Measurements from ENCODE around the gene UBE2J2. TPM values are rescaled to one million over a fixed set of nuclear protein-coding genes. Genes with fewer than 3 reads are reported as not detected.

UBE2J2 gene
- total RNA-seq, 3 donors from 2014 or later (not counting 1 experiment from before 2014, with no cell fraction given) = 66.0 to 84.2 (median 78.1) TPM

- 88% methylated on average over 19 of the region's 19 CpGs for WGBS (ENCODE audit: insufficient coverage)
- Mint-ChIP-seq H3K9me3 (no peaks in the 10 kb centered on the region), H3K4me1 (peaks cover 21 to 38% of the 10 kb centered on the region in 2 donors), H3K27ac (peak overlapping the region; percentile 87 to 93), H3K36me3 (no peaks in the 10 kb centered on the region), H3K4me3 (peak overlapping the region; percentile 75), H3K27me3 (ENCODE audit: low read depth in 2 of 2) (no peaks in the 10 kb centered on the region)
- peaks cover 68% of the 10 kb centered on the region for H3K4me1 ChIP-seq (ENCODE audit: control insufficient read depth, insufficient read depth, low read length)
- DNase-seq (peak in 1 of 2 donors; percentile 23), ATAC-seq (no peak)
- no peaks in the 10 kb centered on the region for H3K36me3 ChIP-seq (ENCODE audit: control insufficient read depth, insufficient read depth, low read length)
- H3K27me3 ChIP-seq (ENCODE audit: control insufficient read depth, insufficient read depth, low read length) = no peaks in the 10 kb centered on the region
- no peaks in the 10 kb centered on the region for H3K9me3 ChIP-seq (ENCODE audit: control insufficient read depth, insufficient read depth, low read length)
- H3K4me3 ChIP-seq (ENCODE audit: low read length) = peak overlapping the region; percentile 41
- H3K27ac ChIP-seq (ENCODE audit: low read length) = peak overlapping the region; percentile 49
- intact Hi-C loops (cut with micrococcal nuclease) = loop anchor here (5.0 kb wide), 1 partner anchor 33 kb away; the partner anchor contains the start of gene TTLL10
- no peak for TF ChIP-seq CTCF (IDR thresholded peaks at IDR 0.05)
Measured at GRCh38 chr1:1204998-1205768, 68.5 kb downstream of the UBE2J2 start.

DNA sequence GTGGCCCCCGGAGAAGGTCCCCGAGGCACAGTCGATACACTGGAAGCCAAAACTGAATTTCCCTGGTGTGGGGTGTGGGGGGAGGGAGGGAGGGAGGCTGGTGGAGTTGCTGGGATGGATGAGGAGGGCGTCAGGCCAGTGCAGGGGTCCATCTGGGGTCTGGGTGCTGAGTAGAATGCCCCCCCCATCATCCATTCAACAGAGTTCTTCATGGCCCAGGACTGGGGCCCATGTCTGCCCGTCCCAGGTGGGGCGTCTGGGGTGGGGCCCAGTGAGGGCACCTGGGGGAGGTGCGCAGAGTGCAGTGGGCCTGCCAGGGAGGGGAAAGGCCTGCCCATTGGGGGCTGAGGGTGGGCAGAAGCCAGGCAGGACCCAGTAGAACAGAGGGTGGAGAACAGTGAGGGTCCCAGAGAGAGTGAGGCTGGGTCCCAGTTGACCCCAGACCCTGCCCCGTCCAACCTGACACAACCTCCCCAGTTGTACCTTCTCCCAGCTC is 69.2 kb downstream of the UBE2J2 start:
- H3K4me1 Mint-ChIP-seq = peaks cover 21 to 45% of the 10 kb centered on the region in 2 donors
- H3K4me1 ChIP-seq (ENCODE audit: control insufficient read depth, insufficient read depth, low read length) = peaks cover 68% of the 10 kb centered on the region

More for the DNA sequence above, 69.2 kb downstream of the UBE2J2 start:
- Mint-ChIP-seq H3K36me3 (no peaks in the 10 kb centered on the region), H3K27ac (peak overlapping the region; percentile 87 to 93), H3K4me3 (no peak overlapping the region), H3K27me3 (ENCODE audit: low read depth in 2 of 2) (no peaks in the 10 kb centered on the region), H3K9me3 (no peaks in the 10 kb centered on the region)
- H3K9me3 ChIP-seq (ENCODE audit: control insufficient read depth, insufficient read depth, low read length) = no peaks in the 10 kb centered on the region
- H3K27ac ChIP-seq (ENCODE audit: low read length) = no peak overlapping the region
- no peak overlapping the region for H3K4me3 ChIP-seq (ENCODE audit: low read length)
- no peak for TF ChIP-seq CTCF (IDR thresholded peaks at IDR 0.05)
- WGBS (ENCODE audit: insufficient coverage) = 98% methylated on average over 7 of the region's 8 CpGs
- H3K36me3 ChIP-seq (ENCODE audit: control insufficient read depth, insufficient read depth, low read length) = no peaks in the 10 kb centered on the region
- intact Hi-C loops (cut with micrococcal nuclease) = no loop called here
- no peaks in the 10 kb centered on the region for H3K27me3 ChIP-seq (ENCODE audit: control insufficient read depth, insufficient read depth, low read length)
- no peak for DNase-seq
- no peak for ATAC-seq

Other genes with a start within 250 kb of the UBE2J2 start
- not detected for gene RNF223, start 199.5 kb downstream of the UBE2J2 start, total RNA-seq
- gene C1orf159, start 157.8 kb downstream of the UBE2J2 start, total RNA-seq = 10 to 100 TPM; 19.6 to 25.1 (median 21.5) TPM
- 1 to 10 TPM in 2 of 3 donors, under 1 TPM in 1; 0.23 to 1.7 (median 1.7) TPM for gene TTLL10, start 100.0 kb downstream of the UBE2J2 start, total RNA-seq
- gene TNFRSF18, start 67.3 kb downstream of the UBE2J2 start, total RNA-seq = 10 to 100 TPM; 40.3 to 81.9 (median 54.7) TPM
- gene TNFRSF4, start 59.7 kb downstream of the UBE2J2 start, total RNA-seq = 10 to 100 TPM; 14.3 to 26.5 (median 15.7) TPM
- 100 to 1,000 TPM; 176 to 211 (median 184) TPM for gene SDF4, start 41.9 kb downstream of the UBE2J2 start, total RNA-seq
- 10 to 100 TPM; 13.7 to 16.5 (median 16.3) TPM for gene B3GALT6, start 41.6 kb downstream of the UBE2J2 start, total RNA-seq
- 1 to 10 TPM; 2.6 to 4.1 (median 4.1) TPM for gene C1QTNF12, start 27.1 kb downstream of the UBE2J2 start, total RNA-seq
- 10 to 100 TPM in 1 of 3 donors, 1 to 10 TPM in 2; 6.9 to 13.1 (median 9.4) TPM for gene SCNN1D, start 6.6 kb upstream of the UBE2J2 start, total RNA-seq
- gene ACAP3, start 34.1 kb upstream of the UBE2J2 start, total RNA-seq = 10 to 100 TPM; 56.1 to 59.7 (median 59.0) TPM
- 10 to 100 TPM; 11.1 to 13.0 (median 12.9) TPM for gene PUSL1, start 34.7 kb upstream of the UBE2J2 start, total RNA-seq
- 100 to 1,000 TPM; 150 to 189 (median 181) TPM for gene INTS11, start 50.8 kb upstream of the UBE2J2 start, total RNA-seq
- 10 to 100 TPM in 2 of 3 donors, 1 to 10 TPM in 1; 8.0 to 14.6 (median 12.3) TPM for gene CPTP, start 50.9 kb upstream of the UBE2J2 start, total RNA-seq
- gene TAS1R3, start 57.4 kb upstream of the UBE2J2 start, total RNA-seq = 1 to 10 TPM in 2 of 3 donors, under 1 TPM in 1; 0.66 to 1.4 (median 1.3) TPM
- gene DVL1, start 75.6 kb upstream of the UBE2J2 start, total RNA-seq = 10 to 100 TPM; 33.8 to 41.9 (median 35.6) TPM
- under 1 TPM in 1 of 3 donors, not detected in 2; 0.26 TPM for gene MXRA8, start 84.7 kb upstream of the UBE2J2 start, total RNA-seq
- 10 to 100 TPM; 60.0 to 76.3 (median 64.6) TPM for gene AURKAIP1, start 101.4 kb upstream of the UBE2J2 start, total RNA-seq
- gene CCNL2, start 125.5 kb upstream of the UBE2J2 start, total RNA-seq = 100 to 1,000 TPM; 253 to 281 (median 274) TPM
- 100 to 1,000 TPM in 1 of 3 donors, 10 to 100 TPM in 2; 90.9 to 111 (median 92.7) TPM for gene MRPL20, start 133.4 kb upstream of the UBE2J2 start, total RNA-seq
- not detected for gene ANKRD65, start 147.4 kb upstream of the UBE2J2 start, total RNA-seq
- not detected for gene VWA1, start 161.8 kb upstream of the UBE2J2 start, total RNA-seq
- gene ATAD3C, start 175.8 kb upstream of the UBE2J2 start, total RNA-seq = 1 to 10 TPM in 2 of 3 donors, under 1 TPM in 1; 0.13 to 2.2 (median 1.5) TPM
- 10 to 100 TPM; 31.9 to 52.4 (median 42.9) TPM for gene ATAD3B, start 197.9 kb upstream of the UBE2J2 start, total RNA-seq
- gene ATAD3A, start 238.3 kb upstream of the UBE2J2 start, total RNA-seq = 10 to 100 TPM; 17.3 to 37.3 (median 22.2) TPM

All from natural killer cell (primary cell).